Activated T-helper 1 cell treated with Interleukin-2 at 50 U/mL for 16 hours (primary cell): ENCODE data around the gene BEST1.
"Not testable (repeated sequence)": the region's sequence is repeated elsewhere in the genome, so short reads cannot be mapped to it uniquely, and the experiment has no call there.

Source experiments
- DNase-seq: peaks from one replicate; pipeline ENCODE4 v3.0.0-alpha.2; 2020; ENCODE audit warnings: low read depth

BEST1 gene

DNA sequence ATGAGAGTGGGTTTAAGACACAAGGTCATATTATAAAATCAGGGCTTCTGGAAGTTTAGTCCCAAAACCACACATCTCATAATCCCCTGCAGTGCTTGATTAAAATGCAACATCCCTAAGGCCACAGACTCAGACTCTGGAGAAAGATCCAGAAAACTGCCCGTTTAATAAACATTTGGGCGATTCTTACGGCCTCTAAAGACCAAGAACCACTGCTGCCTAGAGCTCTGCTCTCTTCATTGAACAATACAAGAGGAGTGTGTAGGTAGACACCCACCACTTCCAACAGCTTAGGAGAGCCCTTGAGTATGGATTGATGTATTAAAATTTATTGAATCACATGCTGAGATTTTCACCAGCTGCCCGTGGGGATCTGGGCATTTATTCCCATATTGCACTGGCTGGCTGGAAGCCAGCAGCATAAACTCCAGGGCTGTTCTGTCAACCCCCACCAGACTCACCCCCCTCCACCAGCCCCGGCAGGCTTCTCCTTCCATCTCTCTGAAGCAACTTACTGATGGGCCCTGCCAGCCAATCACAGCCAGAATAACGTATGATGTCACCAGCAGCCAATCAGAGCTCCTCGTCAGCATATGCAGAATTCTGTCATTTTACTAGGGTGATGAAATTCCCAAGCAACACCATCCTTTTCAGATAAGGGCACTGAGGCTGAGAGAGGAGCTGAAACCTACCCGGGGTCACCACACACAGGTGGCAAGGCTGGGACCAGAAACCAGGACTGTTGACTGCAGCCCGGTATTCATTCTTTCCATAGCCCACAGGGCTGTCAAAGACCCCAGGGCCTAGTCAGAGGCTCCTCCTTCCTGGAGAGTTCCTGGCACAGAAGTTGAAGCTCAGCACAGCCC lies 749 bp upstream of the BEST1 start:
- DNase-seq = no peak

GRCh38 chr11:61951484-61952135 lies 1.5 kb downstream of the BEST1 start:
- DNase-seq = no peak

DNA sequence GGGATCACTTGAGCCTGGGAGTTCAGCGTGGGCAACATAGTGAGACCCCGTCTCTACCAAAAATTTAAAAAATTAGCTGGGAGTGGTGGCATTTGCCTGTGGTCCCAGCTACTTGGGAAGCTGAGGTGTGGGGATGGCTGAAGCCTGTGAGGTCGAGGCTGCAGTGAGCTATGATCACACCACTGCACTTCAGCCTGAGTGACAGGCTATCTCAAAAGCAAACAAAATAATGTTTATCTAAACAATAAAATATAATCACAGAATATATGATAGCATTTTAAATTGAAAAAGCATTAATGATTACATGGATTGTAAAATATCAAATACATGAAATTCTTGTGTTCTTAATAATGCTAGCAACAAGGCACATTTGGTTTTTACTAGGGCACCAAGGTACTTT lies 2.7 kb downstream of the BEST1 start:
- DNase-seq = no peak

DNA sequence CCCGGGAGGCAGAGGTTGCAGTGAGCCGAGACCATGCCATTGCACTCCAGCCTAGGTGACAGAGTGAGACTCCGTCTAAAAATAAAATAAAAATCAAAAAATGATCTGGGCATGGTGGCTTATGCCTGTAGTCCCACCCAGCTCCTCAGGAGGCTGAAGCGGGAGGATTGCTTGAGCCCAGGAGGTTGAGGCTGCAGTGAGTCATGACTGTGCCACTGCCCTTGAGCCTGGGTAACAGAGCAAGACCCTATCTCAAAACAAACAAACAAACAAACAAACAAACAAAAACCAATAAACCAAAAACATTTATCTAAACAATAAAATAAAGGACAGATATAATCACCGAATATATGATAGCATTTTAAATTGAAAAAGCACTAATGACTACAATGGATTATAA lies 3.5 kb downstream of the BEST1 start:
- DNase-seq = not testable (repeated sequence)

- no peak for DNase-seq
Observed at GRCh38 chr11:61954106-61954850, 4.1 kb downstream of the BEST1 start.

- DNase-seq = no peak
Observed at GRCh38 chr11:61954851-61955421, 4.8 kb downstream of the BEST1 start.

GRCh38 chr11:61955422-61956135 lies 5.4 kb downstream of the BEST1 start:
- DNase-seq = no peak

DNA sequence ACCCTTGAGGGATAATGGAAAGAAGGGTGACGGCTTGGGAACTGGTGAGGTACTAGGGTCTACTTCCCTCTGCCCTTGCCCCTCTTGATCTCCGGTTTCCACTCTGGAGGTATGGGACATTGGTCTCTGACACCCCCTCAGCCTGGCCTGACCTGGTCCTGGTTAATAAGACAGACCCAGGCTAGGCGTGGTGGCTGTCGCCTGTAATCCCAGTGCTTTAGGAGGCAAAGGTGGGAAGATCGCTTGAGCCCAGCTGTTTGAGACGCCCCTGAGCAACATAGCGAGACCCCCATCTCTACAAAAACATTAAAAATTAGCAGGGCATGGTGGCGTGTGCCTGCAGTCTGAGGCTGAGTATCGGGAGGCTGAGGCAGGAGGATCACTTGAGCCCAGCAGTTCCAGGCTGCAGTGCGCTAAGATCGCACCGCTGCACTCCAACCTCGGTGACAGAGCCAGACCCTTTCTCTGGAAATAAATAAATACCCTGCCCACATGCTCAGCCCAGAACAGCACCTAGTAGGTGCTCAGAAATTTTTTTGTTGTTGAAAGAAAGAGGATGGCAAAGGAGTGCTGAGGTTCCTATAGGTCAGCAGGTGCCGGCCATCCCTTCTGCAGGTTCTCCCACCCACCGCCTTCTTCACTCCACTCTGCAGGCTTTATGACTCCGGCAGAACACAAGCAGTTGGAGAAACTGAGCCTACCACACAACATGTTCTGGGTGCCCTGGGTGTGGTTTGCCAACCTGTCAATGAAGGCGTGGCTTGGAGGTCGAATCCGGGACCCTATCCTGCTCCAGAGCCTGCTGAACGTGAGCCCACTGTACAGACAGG lies 6.3 kb downstream of the BEST1 start:
- no peak for DNase-seq

GRCh38 chr11:61957021-61957770 lies 7.0 kb downstream of the BEST1 start:
- no peak for DNase-seq

- DNase-seq = no peak
Observed at GRCh38 chr11:61958590-61958989, 8.4 kb downstream of the BEST1 start.

DNA sequence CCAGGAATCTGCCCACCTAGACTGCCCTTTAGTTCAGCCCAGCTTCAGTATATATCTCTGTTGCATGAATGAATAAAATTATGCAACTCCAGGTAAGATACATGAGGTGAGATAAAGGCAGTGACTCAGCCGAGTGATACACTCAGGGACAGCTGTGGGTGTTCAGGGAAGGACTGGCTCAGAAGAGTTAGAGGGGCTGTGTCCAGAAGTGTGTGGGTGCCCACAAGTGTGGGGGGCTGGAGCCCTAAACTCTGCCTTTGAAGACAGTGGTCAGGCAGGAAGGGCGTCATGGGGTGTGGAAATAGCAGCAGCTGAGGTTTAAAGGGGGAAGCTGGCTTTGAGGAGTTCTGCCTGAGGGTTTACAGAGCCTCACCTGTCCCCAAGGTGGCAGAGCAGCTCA lies 9.0 kb downstream of the BEST1 start:
- no peak for DNase-seq

DNA sequence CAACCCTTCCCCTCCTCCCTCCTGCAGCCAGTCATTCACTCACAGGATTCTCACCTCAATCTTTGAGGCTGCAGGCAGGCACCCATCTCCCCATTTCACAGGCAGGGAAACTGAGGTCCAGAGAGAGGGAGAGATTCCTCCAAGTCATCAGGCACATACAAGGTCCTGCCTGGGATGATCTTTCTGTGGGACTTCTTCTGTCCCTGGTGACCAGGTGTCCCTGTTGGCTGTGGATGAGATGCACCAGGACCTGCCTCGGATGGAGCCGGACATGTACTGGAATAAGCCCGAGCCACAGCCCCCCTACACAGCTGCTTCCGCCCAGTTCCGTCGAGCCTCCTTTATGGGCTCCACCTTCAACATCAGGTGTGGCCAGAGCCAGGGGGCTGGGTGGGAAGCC lies 9.5 kb downstream of the BEST1 start:
- no peak for DNase-seq

- DNase-seq = no peak
Observed at GRCh38 chr11:61960532-61960931, 10.4 kb downstream of the BEST1 start.

- no peak for DNase-seq
Observed at GRCh38 chr11:61961570-61962212, 11.5 kb downstream of the BEST1 start.

GRCh38 chr11:61962213-61963015 lies 12.3 kb downstream of the BEST1 start:
- no peak for DNase-seq

GRCh38 chr11:61963016-61963281 lies 12.8 kb downstream of the BEST1 start:
- no peak for DNase-seq

DNA sequence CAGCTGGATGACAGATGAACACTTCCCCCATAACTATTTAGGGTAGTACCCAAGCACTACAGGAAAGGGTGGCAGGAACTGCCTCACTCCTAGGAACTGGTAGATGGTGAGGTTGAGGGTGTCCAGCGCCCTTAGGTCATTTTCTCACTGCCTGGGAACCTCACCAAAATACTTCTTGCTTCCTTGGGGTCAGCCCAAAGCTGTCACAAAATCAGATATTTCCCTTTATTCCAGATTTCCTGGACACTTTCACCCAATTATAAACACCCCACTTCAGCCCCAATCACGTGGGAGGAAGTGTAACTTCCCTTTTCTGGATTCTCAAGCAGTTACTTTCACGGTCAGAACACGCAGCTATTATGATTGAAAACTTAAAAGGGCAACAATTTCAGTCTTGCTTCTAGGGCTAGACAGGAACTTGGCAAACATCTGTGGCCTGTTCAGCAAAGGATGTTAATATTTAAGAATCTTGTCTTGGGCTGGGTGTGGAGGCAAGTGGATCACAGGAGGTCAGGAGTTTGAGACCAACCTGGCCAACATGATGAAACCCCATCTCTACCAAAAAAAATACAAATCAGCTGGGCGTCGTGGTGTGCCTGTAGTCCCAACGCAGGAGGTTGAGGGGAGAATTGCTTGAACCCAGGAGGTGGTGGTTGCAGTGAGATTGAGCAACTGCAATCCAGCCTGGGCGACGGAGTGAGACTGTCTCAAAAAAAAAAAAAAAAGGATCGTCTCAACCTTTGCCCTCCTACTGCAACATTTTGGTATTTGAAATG lies 13.3 kb downstream of the BEST1 start:
- no peak for DNase-seq

DNA sequence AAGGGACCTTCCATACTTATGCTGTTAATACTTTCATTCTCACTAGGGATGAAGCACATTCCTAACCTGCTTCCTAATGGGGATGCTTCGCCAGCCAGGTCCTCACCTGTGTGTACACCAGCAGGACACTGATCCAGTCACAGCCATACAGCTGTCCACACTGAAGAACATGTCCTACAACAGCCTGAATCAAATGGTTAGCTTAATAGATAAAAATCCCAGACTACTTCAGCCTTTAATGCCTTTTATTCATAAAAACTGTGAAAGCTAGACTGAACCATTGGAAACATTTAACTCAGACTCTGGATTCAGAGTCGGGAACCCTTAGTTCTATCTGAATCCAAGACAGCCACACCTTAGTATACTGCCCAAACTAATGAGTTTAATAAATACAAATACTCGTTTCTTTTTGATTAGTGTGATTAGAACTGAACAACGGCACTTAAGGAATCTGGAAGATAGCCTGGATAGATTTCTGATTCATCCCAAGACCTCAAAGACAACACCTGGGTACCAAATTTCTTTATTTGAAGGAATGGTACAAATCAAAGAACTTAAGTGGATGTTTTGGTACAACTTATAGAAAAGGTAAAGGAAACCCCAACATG lies 14.0 kb downstream of the BEST1 start:
- no peak for DNase-seq
